HG02678 (cell line): ENCODE data around the gene EFR3B.

Source experiments
- ATAC-seq: cut with Tn5 transposase; IDR thresholded peaks from one replicate; pipeline ENCODE4 v1.9.1; 2021; ENCODE audit warnings: mild to moderate bottlenecking, moderate library complexity; ENCODE audit not compliant: unreplicated experiment

Gene EFR3B

DNA sequence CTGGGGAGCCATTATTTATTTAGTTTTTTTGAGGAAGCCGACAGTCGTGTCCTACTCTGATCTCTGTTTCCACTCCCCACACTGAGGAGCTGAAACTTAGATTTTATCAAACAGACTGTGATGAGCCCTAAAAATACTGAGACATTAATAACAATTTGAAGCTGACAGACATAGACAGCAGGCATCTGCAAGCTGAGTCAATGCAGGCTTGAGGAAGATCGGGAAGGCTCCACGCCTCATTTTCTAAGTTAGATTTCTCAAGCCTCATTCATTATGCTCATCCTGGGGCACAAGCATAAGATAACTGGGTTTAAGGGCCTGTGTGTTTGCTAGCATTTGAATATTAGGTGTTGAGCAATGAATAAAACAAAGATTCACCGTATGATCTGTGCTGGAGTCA lies 26.3 kb downstream of the EFR3B start:
- ATAC-seq: no peak

- no peak for ATAC-seq
Observed at GRCh38 chr2:25071966-25072365, 30.1 kb downstream of the EFR3B start.

GRCh38 chr2:25072606-25073005 lies 30.7 kb downstream of the EFR3B start:
- no peak for ATAC-seq

GRCh38 chr2:25073025-25073424 lies 31.1 kb downstream of the EFR3B start:
- ATAC-seq: no peak

DNA sequence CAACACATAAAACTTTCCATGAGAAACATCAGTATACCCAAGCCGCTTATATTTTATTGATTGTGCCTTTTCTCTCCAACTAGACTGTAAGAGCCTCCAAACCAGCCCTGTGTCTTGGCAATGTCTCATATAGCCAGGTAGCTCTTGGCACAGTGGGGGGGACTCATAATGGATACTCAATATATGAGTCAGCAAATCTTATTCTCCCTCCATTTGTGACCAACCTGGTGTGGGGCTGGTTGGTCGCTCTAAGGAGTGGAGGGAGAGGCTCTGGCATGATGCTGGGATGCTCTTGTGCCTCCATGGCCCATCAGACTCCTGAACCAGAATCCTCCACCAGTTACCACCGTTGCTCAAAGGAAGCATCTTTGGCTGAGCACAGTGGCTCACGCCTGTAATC lies 32.0 kb downstream of the EFR3B start:
- ATAC-seq: no peak

DNA sequence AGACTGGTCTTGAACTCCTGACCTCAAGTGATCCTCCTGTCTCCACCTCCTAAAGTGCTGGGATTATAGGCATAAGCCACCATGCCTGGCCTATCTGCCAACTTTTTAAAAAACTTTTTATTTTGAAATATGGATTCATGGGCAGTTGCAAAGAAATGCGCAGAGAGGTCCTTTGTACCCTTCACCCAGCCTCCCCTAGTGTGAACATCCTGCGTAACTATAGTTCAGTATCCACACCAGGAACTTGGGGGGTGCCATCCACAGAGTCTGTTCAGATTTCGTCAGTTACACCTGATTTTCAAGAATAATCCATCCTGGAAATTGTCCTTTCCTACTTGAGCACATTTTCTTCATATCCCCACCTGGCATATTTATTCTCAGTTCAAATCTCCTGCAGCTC lies 33.0 kb downstream of the EFR3B start:
- no peak for ATAC-seq

DNA sequence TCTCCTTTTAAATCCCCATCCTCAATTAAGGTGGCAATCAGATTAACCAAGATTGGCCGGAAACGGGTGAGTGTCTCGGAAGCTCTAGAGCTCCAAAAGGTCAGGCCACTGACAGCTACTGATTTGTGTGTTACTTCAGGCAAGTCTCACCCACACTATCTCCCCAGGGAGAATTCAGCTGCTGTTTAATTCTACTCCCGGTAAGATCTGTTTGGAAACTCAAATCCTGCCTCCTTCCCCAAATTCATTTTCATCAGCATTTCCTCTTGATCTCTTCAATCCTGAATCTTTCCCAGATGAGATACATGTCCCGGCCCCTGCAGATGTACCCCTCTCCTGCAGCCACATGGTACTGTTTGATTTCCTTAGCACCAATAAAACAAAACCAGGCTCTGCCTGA lies 34.9 kb downstream of the EFR3B start:
- no peak for ATAC-seq

DNA sequence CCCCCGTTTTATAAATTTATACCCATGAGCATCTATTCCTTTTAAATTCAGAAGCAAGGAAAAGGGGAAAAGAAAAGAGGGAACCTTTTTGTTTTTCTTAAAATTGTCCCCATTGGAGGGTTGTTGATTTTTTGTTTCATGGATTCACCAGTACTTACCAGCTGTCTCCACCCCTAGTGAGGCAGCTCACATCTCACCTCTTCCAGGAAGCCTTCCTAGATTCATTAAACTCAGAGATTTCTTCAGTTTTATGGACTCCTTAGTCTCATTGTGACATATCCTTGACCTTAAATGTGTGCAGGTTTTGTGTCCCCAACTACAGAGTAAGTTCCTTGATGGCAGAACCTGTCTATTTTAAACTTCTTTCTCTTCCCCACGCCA lies 35.9 kb downstream of the EFR3B start:
- ATAC-seq: no peak

GRCh38 chr2:25078170-25079049 lies 36.5 kb downstream of the EFR3B start:
- ATAC-seq: no peak

DNA sequence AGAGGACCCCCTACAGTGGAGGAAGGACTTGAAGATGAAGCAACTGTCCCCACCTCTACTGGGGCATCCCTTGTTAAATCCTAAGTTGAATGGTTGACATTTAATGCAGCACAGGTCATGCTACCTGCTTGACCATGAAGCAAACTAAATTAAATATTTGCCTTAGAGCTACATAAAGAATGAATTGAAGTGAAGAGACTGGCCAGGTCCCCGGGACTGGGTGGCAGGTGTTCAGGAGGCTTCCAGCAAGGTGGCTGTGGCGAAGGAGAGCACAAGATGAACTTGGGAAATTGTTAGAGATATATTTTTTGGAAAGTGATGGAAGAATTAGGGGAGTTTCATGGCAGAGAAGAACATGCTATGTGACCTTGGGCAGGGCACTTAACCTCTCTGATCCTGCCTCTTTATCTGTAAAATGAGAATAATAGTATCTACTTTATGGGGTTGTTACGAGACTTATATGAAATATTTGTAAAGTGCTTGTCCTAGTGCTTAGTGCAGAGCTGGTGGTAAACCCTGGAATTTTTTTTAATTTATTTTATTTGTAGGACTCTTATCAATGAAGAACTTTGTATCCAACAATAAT lies 37.3 kb downstream of the EFR3B start:
- no peak for ATAC-seq

GRCh38 chr2:25081237-25081790 lies 39.4 kb downstream of the EFR3B start:
- no peak for ATAC-seq

GRCh38 chr2:25082002-25082622 lies 40.2 kb downstream of the EFR3B start:
- no peak for ATAC-seq

DNA sequence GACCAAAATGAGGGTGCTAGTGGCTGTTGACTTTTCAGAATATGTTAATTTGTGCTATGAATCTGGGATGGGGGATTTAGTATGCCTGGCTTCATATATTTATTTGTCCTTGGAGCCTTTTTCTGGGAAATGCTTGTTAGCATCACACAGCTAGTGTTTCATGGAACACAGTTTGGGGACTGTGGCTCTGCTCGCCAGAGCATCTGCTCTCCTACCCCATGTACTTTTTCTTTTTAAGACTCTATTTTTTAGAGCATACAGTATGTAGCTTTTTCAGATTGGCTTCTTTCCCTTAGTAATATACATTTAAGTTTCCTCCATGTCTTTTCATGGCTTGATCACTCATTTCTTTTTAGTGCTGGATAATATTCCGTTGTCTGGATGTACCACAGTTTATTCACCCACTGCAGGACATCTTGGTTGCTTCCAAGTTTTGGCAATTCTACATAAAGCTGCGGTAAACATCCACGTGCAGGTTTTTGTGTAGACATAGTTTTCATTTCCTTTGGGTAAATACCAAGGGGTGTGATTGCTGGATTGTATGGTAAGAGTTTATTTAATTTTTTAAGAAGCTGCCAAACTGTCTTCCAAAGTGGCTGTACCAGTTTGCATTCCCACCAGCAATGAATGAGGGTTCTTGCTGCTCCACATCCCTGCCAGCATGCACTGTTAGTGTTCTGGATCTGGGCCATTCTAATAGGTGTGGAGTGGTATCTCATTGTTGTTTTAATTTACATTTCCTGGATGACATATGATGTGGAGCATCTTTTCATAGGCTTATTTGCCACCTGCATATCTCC lies 44.1 kb downstream of the EFR3B start:
- no peak for ATAC-seq

DNA sequence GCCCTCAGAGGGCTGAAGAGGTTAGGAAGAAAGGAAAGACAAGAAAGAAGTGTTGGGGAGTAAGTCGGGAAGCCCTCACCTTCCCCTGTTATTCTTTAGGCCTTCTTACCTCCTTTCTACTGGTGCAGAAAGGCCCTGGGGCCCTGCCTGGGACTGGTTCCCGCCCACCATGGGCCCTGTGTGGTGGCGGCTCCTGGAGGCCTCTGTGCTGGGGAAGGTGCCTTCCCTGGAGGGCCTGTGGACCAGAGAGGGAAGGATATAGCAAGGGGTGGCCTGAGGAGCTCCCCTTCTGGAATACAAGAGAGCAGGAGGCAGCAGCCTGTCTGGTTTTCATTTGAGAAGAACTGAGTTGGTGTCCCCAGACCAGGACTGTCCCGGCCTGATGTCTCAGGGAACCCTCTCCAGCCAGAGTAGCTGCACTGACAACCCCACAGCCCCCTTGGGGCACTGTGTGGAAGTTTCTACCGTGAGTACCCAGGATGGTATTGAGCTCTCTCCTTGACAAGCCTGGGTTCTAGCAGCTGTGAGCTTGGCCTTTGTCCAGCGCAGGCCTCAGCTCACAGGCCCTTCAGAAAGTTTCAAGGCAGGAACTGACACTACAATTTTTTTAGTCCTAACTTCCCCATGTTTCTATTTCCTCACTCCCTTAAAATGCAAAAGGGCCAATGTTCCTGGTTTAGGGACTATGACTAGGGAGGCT lies 47.1 kb downstream of the EFR3B start:
- ATAC-seq: no peak

DNA sequence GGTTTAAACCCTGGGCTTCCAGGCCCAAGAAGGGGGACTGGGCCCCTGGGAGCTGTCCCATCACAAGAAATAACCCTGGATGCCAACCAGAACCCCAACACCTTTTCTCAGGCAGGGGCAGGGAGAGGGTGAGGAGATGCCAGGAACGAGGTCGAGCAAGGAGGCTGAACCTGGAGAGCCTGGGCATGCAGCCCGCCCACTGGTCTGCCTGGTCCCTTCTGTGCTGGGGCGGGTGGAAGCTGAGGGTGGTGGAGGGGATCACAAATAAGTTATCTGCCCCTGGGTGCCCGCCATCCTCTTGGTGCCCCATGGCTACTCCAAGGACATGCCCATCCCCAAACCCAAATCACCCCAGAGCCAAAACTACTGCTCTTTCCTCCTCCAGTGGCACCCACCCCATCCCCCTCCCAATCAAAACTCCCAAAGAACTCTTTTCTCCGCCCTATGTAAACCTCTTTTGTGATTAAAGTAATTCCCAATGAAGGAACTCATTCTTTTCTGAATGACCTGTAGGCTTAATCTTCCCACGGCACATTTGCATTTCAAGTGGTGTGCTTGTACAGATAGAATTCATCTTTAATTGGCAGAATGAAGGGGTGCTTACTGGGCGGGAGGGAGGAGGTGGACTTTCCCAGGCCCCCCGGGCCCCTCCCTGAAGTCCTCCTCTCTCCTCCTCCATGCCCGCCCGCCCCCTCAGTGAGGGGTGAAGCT lies 47.9 kb downstream of the EFR3B start:
- ATAC-seq: no peak

DNA sequence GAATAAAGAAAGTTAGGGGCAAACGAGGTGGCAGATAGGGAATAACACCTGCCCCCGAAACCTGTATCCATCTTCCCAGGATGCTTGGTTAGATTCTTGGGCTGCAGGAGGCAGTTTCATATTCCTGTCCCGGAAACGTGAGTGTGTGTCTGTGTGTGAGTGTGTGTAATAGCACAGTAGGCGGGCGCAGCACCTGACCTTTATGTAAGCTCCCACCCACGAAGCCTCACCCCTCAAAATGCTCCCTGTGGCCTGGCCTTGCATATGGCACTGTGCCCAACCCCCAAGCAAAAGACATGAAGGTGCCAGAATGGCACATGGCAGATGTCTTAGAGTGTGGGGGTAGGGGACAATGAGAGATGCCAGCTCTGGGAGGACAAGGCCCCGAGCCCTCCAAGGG lies 48.9 kb downstream of the EFR3B start:
- no peak for ATAC-seq

- no peak for ATAC-seq
Observed at GRCh38 chr2:25091265-25091664, 49.4 kb downstream of the EFR3B start.

DNA sequence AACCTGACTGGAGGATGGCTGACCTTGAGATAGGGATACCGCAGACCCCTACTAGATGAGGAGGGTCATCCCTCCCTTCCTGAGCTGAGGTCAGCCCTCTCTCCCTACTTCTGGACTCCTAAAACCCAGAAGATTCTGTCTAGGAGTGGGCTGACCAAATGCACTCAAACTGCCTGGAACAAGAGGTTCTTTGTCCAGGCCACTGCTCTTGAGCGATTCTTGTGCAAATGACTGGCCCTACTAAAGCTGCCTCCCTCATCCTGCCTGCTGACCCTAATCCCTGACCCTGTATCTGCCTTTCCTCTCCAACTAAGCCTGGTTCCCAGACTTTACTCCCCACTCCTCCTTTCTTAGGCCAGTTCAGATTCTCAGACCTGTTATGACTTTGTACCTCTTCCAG lies 56.2 kb downstream of the EFR3B start:
- ATAC-seq: no peak

DNA sequence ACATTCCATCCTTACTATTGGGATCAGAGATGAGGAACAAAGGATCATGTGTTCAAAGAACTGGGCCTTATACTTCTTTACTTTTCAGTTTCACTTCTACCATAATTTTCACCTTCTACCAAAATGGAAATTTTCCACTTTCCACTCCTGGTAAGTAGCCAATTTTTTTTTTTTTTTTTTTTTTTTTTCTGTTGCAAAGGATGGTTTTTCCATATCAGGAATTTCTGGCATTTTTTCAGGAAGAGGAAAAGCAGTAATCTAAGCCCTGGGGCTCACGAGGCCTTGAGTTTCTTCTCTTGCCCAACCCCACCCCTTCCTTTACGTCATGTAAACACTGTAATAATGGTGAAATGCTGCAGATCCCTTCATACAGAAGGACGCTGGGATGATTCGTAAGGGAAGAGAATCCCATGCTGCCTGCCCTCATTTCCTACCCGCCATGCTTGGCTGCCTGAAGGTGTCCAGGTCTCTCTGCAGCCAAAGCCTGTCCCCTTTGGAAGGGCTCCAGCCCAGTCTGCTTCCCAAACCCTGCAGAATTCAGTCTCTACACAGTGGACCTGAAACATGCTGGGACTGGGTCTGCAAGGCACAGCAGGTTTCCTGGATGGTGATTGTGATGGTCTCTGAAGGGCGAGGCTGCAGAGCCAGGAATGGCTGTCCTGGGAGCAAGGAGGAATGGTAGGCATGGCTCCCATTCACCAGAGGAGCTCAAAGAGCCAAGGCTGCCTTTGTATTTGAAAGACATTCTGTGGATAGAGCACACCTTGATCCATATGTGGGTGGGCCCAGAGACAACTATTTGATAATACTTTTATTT lies 57.0 kb downstream of the EFR3B start:
- ATAC-seq: no peak
